Stromal cell of bone marrow (primary cell): ENCODE data around the gene CALM3.

Experiments used
- DNase-seq: peaks from one replicate; pipeline ENCODE4 v3.0.0-alpha.2; 2012; ENCODE audit warnings: low read depth

CALM3 gene

GRCh38 chr19:46600384-46601317, 479 bp upstream of the CALM3 start:
- DNase-seq = peak; percentile 93

GRCh38 chr19:46602392-46603194, 1.5 kb downstream of the CALM3 start:
- DNase-seq = no peak

- no peak for DNase-seq
Measured at GRCh38 chr19:46603195-46603637, 2.1 kb downstream of the CALM3 start.

DNA sequence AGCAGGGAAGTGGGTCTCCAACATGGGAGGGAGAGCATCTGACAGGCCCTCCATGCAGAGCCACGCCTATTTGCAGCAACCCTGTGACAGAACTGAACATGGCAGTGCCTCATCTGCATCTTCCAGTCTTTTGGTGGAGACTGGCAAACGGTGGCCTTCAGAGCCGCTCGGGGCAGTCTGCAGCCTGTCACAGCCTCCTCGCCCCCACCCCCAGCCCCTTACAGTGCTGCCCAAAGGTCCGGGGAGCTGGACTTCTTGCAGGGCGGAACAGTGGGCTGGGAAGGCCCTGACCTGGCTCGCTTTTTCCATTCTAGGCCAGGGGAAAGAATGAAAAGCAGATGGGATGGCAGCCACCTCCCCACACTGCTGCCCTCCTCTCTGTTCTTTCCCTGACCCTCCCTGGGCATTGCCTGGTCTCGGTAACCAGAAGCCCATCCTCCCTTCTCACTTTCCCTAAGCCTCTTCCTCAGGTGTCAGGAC, 2.7 kb downstream of the CALM3 start:
- DNase-seq = no peak

GRCh38 chr19:46604781-46605355, 3.7 kb downstream of the CALM3 start:
- DNase-seq = no peak

- DNase-seq = no peak
Measured at GRCh38 chr19:46605356-46605821, 4.3 kb downstream of the CALM3 start.

DNA sequence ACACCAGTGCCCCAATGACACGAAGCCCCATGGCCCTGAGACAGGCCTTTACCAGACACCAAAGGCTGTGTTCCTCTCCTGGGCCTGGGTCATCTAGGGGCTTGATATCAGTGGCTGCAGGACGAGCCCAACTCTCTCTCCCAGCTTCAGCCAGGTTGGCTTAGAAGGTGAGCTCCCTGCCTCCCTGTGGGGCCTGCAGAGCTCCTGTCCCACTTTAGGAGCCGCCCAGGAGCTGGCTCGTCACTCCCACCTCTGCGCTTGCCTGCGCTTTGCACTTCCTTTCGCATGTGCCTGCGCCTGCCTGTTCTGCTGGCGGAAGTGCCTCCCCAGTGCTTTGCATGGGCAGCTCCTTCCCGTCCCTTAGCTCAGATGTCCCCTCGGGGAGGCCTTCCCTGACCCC, 4.9 kb downstream of the CALM3 start:
- no peak for DNase-seq

DNA sequence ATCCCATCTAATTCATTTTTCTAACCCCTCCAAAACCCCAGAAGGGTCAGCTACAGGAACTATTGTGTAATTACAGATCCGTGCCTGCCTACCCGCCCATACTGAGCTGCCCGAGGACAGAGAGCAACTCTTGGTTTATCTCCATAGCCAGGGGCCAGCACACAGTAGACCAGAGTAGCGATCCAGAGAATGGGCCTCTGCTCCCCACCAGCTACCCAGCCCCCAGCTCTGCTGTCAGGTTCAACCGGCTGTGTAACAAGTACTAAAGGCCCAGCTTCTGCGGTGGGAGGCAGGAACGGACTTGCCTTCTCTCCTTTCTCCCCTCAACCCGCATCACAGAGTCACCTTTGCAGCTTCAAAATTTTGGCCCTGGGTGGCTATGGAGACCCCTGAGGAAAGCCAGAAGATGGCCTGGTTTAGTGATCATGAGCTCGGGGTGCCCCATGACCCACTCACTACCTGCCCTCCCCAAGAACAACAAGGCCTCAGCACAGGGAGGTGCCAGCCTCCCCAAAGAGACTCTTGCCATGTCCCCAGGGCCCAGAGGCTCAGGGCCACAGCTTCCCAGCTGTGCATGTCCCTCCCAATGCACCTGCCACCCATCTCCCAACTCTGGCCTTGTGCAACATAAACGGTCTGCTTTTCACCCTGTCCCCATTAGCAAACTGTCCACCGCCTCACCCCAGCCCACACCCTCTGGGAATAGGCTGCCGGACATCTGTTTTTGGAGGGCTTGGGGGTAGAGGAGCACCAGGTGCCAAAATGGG, 5.7 kb downstream of the CALM3 start:
- no peak for DNase-seq

DNA sequence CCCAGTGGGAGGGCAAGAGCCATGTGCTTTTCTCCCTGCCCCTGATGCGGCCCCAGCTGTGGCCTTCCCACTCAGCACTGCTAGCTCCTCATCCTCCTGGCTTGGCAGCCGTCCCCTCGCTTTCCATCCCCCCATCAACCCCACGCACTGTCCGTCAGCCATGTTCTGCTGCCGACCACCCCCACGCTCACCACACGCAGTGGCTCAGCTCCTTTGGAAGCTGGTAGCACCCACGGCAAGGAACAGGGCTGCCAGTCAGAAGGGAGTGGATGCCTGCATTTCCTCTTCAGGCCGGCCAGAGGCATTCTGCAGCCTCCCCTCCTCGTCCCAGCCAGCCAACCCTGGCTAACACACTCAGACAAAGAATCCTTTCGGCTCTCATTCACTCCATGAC, 6.3 kb downstream of the CALM3 start:
- DNase-seq = no peak

- DNase-seq = no peak
Measured at GRCh38 chr19:46608178-46608577, 7.0 kb downstream of the CALM3 start.

DNA sequence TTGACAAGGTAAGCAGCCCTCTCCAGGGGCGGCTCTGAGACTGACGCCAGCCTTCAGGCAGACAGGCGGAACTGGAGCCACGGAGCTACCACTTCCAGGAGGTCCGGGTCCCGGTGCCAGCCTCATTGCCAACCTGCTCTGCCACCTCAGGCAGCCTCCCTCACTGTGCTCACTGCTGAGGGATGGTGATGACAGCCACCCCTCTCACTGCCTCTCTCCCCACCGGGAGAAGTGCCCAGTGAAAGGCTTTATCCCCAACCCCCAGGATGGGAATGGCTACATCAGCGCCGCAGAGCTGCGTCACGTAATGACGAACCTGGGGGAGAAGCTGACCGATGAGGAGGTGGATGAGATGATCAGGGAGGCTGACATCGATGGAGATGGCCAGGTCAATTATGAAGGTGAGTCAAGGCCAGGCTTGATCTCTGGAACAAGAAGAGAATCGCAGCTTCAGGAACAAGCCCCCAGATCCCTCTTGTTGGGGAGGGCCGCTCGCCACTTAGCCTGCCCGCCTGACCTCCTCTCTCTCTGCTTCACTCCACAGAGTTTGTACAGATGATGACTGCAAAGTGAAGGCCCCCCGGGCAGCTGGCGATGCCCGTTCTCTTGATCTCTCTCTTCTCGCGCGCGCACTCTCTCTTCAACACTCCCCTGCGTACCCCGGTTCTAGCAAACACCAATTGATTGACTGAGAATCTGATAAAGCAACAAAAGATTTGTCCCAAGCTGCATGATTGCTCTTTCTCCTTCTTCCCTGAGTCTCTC, 7.6 kb downstream of the CALM3 start:
- DNase-seq = no peak

DNA sequence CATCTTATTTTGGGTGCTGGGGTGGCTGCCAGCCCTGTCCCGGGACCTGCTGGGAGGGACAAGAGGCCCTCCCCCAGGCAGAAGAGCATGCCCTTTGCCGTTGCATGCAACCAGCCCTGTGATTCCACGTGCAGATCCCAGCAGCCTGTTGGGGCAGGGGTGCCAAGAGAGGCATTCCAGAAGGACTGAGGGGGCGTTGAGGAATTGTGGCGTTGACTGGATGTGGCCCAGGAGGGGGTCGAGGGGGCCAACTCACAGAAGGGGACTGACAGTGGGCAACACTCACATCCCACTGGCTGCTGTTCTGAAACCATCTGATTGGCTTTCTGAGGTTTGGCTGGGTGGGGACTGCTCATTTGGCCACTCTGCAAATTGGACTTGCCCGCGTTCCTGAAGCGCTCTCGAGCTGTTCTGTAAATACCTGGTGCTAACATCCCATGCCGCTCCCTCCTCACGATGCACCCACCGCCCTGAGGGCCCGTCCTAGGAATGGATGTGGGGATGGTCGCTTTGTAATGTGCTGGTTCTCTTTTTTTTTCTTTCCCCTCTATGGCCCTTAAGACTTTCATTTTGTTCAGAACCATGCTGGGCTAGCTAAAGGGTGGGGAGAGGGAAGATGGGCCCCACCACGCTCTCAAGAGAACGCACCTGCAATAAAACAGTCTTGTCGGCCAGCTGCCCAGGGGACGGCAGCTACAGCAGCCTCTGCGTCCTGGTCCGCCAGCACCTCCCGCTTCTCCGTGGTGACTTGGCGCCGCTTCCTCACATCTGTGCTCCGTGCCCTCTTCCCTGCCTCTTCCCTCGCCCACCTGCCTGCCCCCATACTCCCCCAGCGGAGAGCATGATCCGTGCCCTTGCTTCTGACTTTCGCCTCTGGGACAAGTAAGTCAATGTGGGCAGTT, 8.6 kb downstream of the CALM3 start:
- no peak for DNase-seq

DNA sequence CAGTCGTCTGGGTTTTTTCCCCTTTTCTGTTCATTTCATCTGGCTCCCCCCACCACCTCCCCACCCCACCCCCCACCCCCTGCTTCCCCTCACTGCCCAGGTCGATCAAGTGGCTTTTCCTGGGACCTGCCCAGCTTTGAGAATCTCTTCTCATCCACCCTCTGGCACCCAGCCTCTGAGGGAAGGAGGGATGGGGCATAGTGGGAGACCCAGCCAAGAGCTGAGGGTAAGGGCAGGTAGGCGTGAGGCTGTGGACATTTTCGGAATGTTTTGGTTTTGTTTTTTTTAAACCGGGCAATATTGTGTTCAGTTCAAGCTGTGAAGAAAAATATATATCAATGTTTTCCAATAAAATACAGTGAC, 9.3 kb downstream of the CALM3 start:
- no peak for DNase-seq

DNA sequence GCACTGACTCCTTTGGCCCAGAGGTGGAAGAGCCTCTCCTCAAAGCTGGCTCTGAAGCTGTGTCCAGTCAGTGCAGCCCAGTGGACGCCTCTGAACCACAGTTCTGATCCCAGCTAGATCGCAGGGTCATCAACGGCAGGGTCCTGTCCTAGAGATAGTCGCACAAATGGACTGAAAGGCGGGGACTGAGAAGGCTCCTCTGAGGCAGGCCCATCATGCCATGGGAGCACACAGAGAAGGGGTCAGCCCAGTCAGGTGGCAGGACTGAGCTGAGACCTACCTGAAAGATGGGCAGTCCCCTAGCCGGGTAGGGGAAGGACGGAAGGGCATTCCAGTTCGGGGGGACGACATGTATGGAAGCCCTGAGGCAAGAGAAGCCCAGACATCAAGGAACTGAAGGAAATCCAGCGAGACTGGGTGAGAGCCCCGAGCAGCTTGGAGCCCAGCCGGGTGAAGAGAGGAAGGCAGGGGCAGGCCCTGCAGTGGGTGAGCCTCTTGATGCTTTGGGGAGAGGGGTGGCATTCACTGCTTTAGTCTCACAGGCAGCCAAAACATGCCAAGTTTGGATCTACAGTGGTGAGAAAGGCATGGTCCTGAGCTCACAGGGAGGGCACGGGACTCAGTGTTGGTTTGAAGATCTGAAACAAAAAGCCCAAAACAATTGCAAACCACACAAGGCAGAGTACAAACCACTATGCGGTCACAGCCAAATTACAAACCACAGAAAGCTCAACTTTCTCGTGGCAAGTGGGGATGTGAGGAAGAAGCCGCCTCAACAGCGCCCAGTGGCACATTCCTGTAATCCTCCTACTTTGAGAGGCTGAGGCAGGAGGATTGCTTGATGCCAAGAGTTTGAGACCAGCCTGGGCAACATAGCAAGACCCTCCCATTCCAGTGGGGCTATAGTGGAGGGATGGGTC, 10.0 kb downstream of the CALM3 start:
- no peak for DNase-seq

- DNase-seq = no peak
Measured at GRCh38 chr19:46611776-46612175, 10.6 kb downstream of the CALM3 start.

DNA sequence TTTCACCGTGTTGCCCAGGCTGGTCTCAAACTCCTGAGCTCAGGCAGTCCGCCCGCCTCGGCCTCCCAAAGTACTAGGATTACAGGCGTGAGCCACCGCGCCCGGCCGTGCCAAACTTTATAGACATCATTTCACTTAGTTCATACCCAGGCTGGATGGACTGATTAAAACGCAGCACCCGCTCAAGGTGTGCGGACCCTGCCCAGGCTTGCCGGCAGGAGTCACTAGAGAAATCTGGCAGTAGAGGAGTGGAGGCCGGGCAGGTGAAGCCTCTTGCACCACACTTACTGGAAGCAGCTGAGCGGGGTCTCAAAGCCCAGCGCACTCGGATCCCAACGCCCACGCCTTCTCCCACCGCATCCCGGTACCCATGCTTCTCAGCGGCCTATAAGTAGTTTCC, 12.4 kb downstream of the CALM3 start:
- DNase-seq = no peak

DNA sequence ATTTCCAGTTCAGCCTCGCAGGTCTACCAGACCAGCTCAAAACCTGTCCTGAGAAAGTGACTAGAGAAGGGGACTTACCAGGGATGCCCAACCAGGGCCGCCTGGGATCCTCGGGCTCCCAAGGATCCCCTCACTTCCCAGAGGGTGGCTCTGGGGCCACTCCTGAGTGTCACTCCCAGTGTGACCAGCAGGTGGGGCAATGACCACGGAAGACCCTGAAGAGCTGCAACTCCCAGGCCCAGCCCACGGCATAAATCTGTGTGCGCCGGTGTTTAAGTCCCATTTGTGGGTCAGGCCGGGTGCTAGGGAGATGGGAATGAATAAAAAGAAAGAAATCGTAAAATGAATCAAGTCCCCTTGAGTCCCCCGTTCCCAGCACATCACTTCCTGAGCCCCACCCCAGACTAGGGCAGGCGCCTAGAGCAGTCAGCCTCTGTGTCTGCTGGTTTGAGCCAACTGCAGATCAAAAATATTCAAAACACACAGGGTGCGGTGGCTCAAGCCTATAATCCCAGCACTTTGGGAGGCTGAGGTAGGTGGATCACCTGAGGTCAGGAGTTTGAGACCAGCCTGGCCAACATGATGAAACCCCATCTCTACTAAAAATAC, 13.1 kb downstream of the CALM3 start:
- DNase-seq = no peak

GRCh38 chr19:46615966-46616365, 14.8 kb downstream of the CALM3 start:
- DNase-seq = no peak
